Astrocyte (in vitro differentiated cells and primary cell): ENCODE results near the gene USP6NL. TPM values are rescaled to one million over a fixed set of nuclear protein-coding genes. Genes with fewer than 3 reads are reported as not detected.

Experiments used
- DNase-seq: peaks from one replicate; pipeline ENCODE4 v3.0.0-alpha.2; 2010; ENCODE audit warnings: low read depth
- FAIRE-seq: peaks from 2 replicates; lab custom pipeline; 2011; peaks lifted over from hg19 to GRCh38; lab: Jason Lieb, UNC
- H2AFZ ChIP-seq: 2 replicates; pipeline ENCODE4 v1.6.0; 2012; ENCODE audit warnings: low read depth, low read length, inconsistent platforms
- H3K27ac ChIP-seq: 2 replicates; pipeline ENCODE4 v1.5.1; 2011; ENCODE audit warnings: low read depth, low read length, inconsistent platforms
- H3K27me3 ChIP-seq: 2 replicates; pipeline ENCODE4 v1.6.0; 2011; ENCODE audit warnings: low read length, inconsistent platforms; ENCODE audit not compliant: insufficient read depth
- H3K36me3 ChIP-seq: 2 replicates; pipeline ENCODE4 v1.5.1; 2011; ENCODE audit warnings: low read length, inconsistent platforms; ENCODE audit not compliant: insufficient read depth
- H3K4me1 ChIP-seq: 2 replicates; pipeline ENCODE4 v1.5.1; 2011; ENCODE audit warnings: low read length, inconsistent platforms; ENCODE audit not compliant: insufficient read depth
- H3K4me2 ChIP-seq: 2 replicates; pipeline ENCODE4 v1.6.0; 2012; ENCODE audit warnings: low read length, inconsistent platforms
- H3K4me3 ChIP-seq: 2 replicates; pipeline ENCODE4 v1.5.1; 2011; ENCODE audit warnings: low read depth, mild to moderate bottlenecking, low read length, inconsistent platforms; ENCODE audit not compliant: insufficient read depth
- H3K79me2 ChIP-seq: 2 replicates; pipeline ENCODE4 v1.6.0; 2012; ENCODE audit warnings: mild to moderate bottlenecking, low read length, inconsistent platforms; ENCODE audit not compliant: insufficient read depth
- H3K9ac ChIP-seq: 2 replicates; pipeline ENCODE4 v1.6.0; 2012; ENCODE audit warnings: mild to moderate bottlenecking, low read length, inconsistent platforms
- H3K9me3 ChIP-seq: 2 replicates; pipeline ENCODE4 v1.5.1; 2012; ENCODE audit warnings: low read depth, mild to moderate bottlenecking, low read length, inconsistent platforms; ENCODE audit not compliant: insufficient read depth
- H4K20me1 ChIP-seq: 2 replicates; pipeline ENCODE4 v1.6.0; 2012; ENCODE audit warnings: low read length, inconsistent platforms; ENCODE audit not compliant: insufficient read depth
- H3K27ac Mint-ChIP-seq: one replicate; pipeline ENCODE4 v1.8.0; 2021; ENCODE audit warnings: mild to moderate bottlenecking, mixed read lengths; ENCODE audit not compliant: unreplicated experiment
- H3K27me3 Mint-ChIP-seq: one replicate; pipeline ENCODE4 v1.8.0; 2021; ENCODE audit warnings: low read depth, mixed read lengths; ENCODE audit not compliant: unreplicated experiment
- H3K36me3 Mint-ChIP-seq: one replicate; pipeline ENCODE4 v1.8.0; 2021; ENCODE audit warnings: low read depth, mixed read lengths; ENCODE audit not compliant: unreplicated experiment
- H3K4me1 Mint-ChIP-seq: one replicate; pipeline ENCODE4 v1.8.0; 2021; ENCODE audit warnings: low read depth, mixed read lengths; ENCODE audit not compliant: unreplicated experiment
- H3K4me3 Mint-ChIP-seq: one replicate; pipeline ENCODE4 v1.8.0; 2021; ENCODE audit warnings: mild to moderate bottlenecking, moderate library complexity, mixed read lengths; ENCODE audit not compliant: unreplicated experiment
- H3K9me3 Mint-ChIP-seq: one replicate; pipeline ENCODE4 v1.8.0; 2021; ENCODE audit warnings: mild to moderate bottlenecking, mixed read lengths; ENCODE audit not compliant: unreplicated experiment
- CTCF ChIP-seq: IDR thresholded peaks from 2 replicates; pipeline ENCODE4 v1.5.1; 2011; ENCODE audit warnings: low read depth, mild to moderate bottlenecking, inconsistent platforms, low read length, moderate library complexity; ENCODE audit not compliant: insufficient read depth
- EZH2 ChIP-seq: IDR thresholded peaks from 2 replicates; pipeline ENCODE4 v1.6.1; 2012; ENCODE audit warnings: mild to moderate bottlenecking, low read length, inconsistent platforms; ENCODE audit not compliant: insufficient read depth
- total RNA-seq: library from RNA; stranded (reverse); gene quantifications from 2 replicates; pipeline ENCODE4 v1.2.1, GENCODE V29; 2021

The USP6NL gene
- total RNA-seq, 1 donor from 2014 or later: 16.6 TPM

GRCh38 chr10:11444531-11445228, 166.8 kb downstream of the USP6NL start:
- no peaks in the 10 kb centered on the region for H3K79me2 ChIP-seq
- H3K4me3 Mint-ChIP-seq: no peak overlapping the region
- TF ChIP-seq CTCF (no peak), EZH2 (no peak)
- peaks cover 8% of the 10 kb centered on the region for H3K27me3 ChIP-seq
- H3K9me3 ChIP-seq: no peaks in the 10 kb centered on the region
- no peak overlapping the region for H3K4me3 ChIP-seq
- H3K27ac ChIP-seq: no peak overlapping the region
- no peaks in the 10 kb centered on the region for H3K4me1 ChIP-seq
- H3K9me3 Mint-ChIP-seq: peaks cover 2% of the 10 kb centered on the region
- H3K27me3 Mint-ChIP-seq: peaks cover 39% of the 10 kb centered on the region
- FAIRE-seq (no peak), DNase-seq (no peak)
- peaks cover 2% of the 10 kb centered on the region for H3K36me3 Mint-ChIP-seq
- no peak overlapping the region for H3K27ac Mint-ChIP-seq
- no peak overlapping the region for H3K4me2 ChIP-seq
- no peaks in the 10 kb centered on the region for H4K20me1 ChIP-seq
- H3K9ac ChIP-seq: no peak overlapping the region
- no peaks in the 10 kb centered on the region for H3K36me3 ChIP-seq
- H3K4me1 Mint-ChIP-seq: no peaks in the 10 kb centered on the region
- H2AFZ ChIP-seq: no peak overlapping the region

DNA sequence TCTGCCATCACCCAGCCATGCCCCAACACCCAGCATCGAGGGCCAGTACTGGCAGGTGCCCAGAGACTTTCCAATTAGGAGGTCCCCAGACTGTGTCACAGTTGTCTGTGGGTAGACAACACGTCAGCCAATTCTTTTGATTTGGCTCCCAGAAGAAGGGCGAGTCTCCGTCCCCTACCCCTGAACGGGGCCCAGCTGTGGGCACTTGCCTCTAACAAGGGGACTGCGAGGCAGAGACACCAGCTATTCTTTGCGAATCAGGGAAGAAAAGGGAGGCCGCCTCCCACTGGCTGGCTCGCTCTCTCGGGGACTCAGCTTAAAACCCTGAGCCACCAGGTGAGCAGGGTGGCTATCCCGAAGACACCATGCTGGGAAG, 167.3 kb downstream of the USP6NL start:
- FAIRE-seq: no peak
- H3K36me3 Mint-ChIP-seq: peaks cover 2% of the 10 kb centered on the region
- H3K27ac ChIP-seq: no peak overlapping the region

More for the DNA sequence above, 167.3 kb downstream of the USP6NL start:
- Histone ChIP-seq H3K36me3 (no peaks in the 10 kb centered on the region), H2AFZ (no peak overlapping the region), H3K4me1 (no peaks in the 10 kb centered on the region), H3K9me3 (no peaks in the 10 kb centered on the region), H4K20me1 (no peaks in the 10 kb centered on the region), H3K4me3 (no peak overlapping the region), H3K27me3 (peaks cover 8% of the 10 kb centered on the region), H3K9ac (no peak overlapping the region), H3K4me2 (no peak overlapping the region), H3K79me2 (no peaks in the 10 kb centered on the region)
- Mint-ChIP-seq H3K4me3 (no peak overlapping the region), H3K4me1 (no peaks in the 10 kb centered on the region), H3K27ac (no peak overlapping the region), H3K27me3 (peaks cover 38% of the 10 kb centered on the region), H3K9me3 (peaks cover 2% of the 10 kb centered on the region)
- no peak for TF ChIP-seq EZH2
- no peak for TF ChIP-seq CTCF
- no peak for DNase-seq
